Endothelial cell of umbilical vein (primary cell): ENCODE results near the gene SPRED2. TPM values are rescaled to one million over a fixed set of nuclear protein-coding genes. Genes with fewer than 3 reads are reported as not detected.

Experiments used
- BruUV-seq: library from RNA; stranded (reverse); fragments of 400-500 nt; replicated peaks from 2 replicates; lab custom pipeline; 2021; lab: Mats Ljungman, UMichigan
- CTCF ChIA-PET: fragments of 300-600, 350-600 bp; sonication (Branson Sonifier 250); formaldehyde crosslinking; loops from one replicate; lab custom pipeline; 2021; ENCODE audit warnings: antibody characterized with exemption, inconsistent platforms; lab: Charles Lee
- POLR2A ChIA-PET: fragments of 300-600, 350-600 bp; sonication (Branson Sonifier 250); formaldehyde crosslinking; loops from one replicate; lab custom pipeline; 2021; ENCODE audit warnings: antibody characterized with exemption, inconsistent platforms; lab: Charles Lee
- DNase-seq: peaks from one replicate; pipeline ENCODE4 v3.0.0-alpha.2; 2011; ENCODE audit warnings: low read depth, low spot score
- FAIRE-seq: peaks from 2 replicates; lab custom pipeline; 2011; peaks lifted over from hg19 to GRCh38; lab: Jason Lieb, UNC
- H2AFZ ChIP-seq: 2 replicates; pipeline ENCODE4 v1.6.0; 2012; ENCODE audit warnings: low read depth, low read length, control low read depth, inconsistent platforms
- H3K27ac ChIP-seq: 2 replicates; pipeline ENCODE4 v1.5.1; 2011; ENCODE audit warnings: low read depth, mild to moderate bottlenecking, control low read depth, low read length, moderate library complexity; ENCODE audit not compliant: insufficient read depth
- H3K27me3 ChIP-seq, 2 experiments: 2 replicates each; pipeline versions ENCODE4 v1.6.0 to v1.6.1; 2011; ENCODE audit warnings: low read length in 2 of 2, mixed read lengths in 1 of 2; ENCODE audit not compliant: control insufficient read depth in 2 of 2, insufficient read depth in 2 of 2
- H3K36me3 ChIP-seq, 2 experiments: 2 replicates in 1 of 2; 3 replicates in 1 of 2; pipeline ENCODE4 v1.5.1; 2011; ENCODE audit warnings: low read length in 2 of 2, mild to moderate bottlenecking in 1 of 2, moderate library complexity in 1 of 2; ENCODE audit not compliant: control insufficient read depth in 2 of 2, insufficient read depth in 2 of 2; ENCODE audit errors: extremely low read depth in 1 of 2
- H3K4me1 ChIP-seq: 3 replicates; pipeline ENCODE4 v1.5.1; 2011; ENCODE audit warnings: mild to moderate bottlenecking, low read length; ENCODE audit not compliant: control insufficient read depth, insufficient read depth; ENCODE audit errors: extremely low read depth
- H3K4me2 ChIP-seq: 2 replicates; pipeline ENCODE4 v1.6.1; 2011; ENCODE audit warnings: low read length, control low read depth, mixed read lengths; ENCODE audit not compliant: insufficient read depth
- H3K4me3 ChIP-seq, 3 experiments: fragments of 200-600 bp in 1 of 3; sonication (generic), shearing (Covaris generic) in 1 of 3; replicated peaks in 1 of 3; 2 replicates each; pipeline ENCODE4 v1.5.1; 2011 to 2016; ENCODE audit warnings: control low read depth in 3 of 3, low read length in 3 of 3, mild to moderate bottlenecking in 2 of 3, inconsistent platforms in 1 of 3, low read depth in 1 of 3, moderate library complexity in 1 of 3; ENCODE audit not compliant: insufficient read depth in 1 of 3
- H3K79me2 ChIP-seq: 2 replicates; pipeline ENCODE4 v1.6.0; 2012; ENCODE audit warnings: low read length, inconsistent platforms; ENCODE audit not compliant: control insufficient read depth, insufficient read depth
- H3K9ac ChIP-seq: replicated peaks from 2 replicates; pipeline ENCODE3; 2011; ENCODE audit warnings: low read length, control low read depth; ENCODE audit not compliant: insufficient read depth; ENCODE audit errors: extremely low read depth
- H3K9me1 ChIP-seq: replicated peaks from 3 replicates; pipeline ENCODE4 v1.6.0; 2011; ENCODE audit warnings: mild to moderate bottlenecking, low read length; ENCODE audit not compliant: control insufficient read depth, insufficient read depth; ENCODE audit errors: extremely low read depth
- H3K9me3 ChIP-seq: replicated peaks from 2 replicates; pipeline ENCODE4 v1.5.1; 2012; ENCODE audit warnings: low read length, inconsistent platforms; ENCODE audit not compliant: control insufficient read depth, insufficient read depth
- H4K20me1 ChIP-seq: replicated peaks from 2 replicates; pipeline ENCODE3; 2011; ENCODE audit warnings: mild to moderate bottlenecking, low read length; ENCODE audit not compliant: control insufficient read depth, insufficient read depth; ENCODE audit errors: extremely low read depth
- CTCF ChIP-seq, 2 donors: IDR thresholded peaks; 1 replicate in 1 of 2; 2 replicates in 1 of 2; pipeline ENCODE4 v1.5.1; 2011; ENCODE audit warnings: low read length in 2 of 2, mild to moderate bottlenecking in 2 of 2, moderate library complexity in 2 of 2, control low read depth in 1 of 2, inconsistent platforms in 1 of 2, low read depth in 1 of 2; ENCODE audit not compliant: insufficient read depth in 1 of 2; ENCODE audit errors: extremely low read depth in 1 of 2
- EZH2 ChIP-seq: IDR thresholded peaks from 2 replicates; pipeline ENCODE4 v1.6.1; 2012; ENCODE audit warnings: borderline replicate concordance, low read depth, mild to moderate bottlenecking, moderate library complexity, low read length, inconsistent platforms; ENCODE audit not compliant: severe bottlenecking
- FOS ChIP-seq: IDR thresholded peaks from 2 replicates; pipeline ENCODE4 v1.6.1; 2011; ENCODE audit warnings: mild to moderate bottlenecking, low read length, moderate library complexity, borderline replicate concordance; ENCODE audit not compliant: insufficient read depth
- MYC ChIP-seq: IDR thresholded peaks from one replicate; pipeline ENCODE4 v1.6.1; 2011; ENCODE audit warnings: mild to moderate bottlenecking, low read depth, low read length
- POLR2A ChIP-seq: IDR thresholded peaks from 2 replicates; pipeline ENCODE4 v1.6.1; 2012; ENCODE audit warnings: low read depth, mild to moderate bottlenecking, control low read depth, low read length
- dilution Hi-C: fragments of 300-500 bp; cut with MboI; formaldehyde crosslinking; loops from one replicate; pipeline ENCODE4 v1.15.0; 2019; ENCODE audit warnings: low sequenced_read_pairs; ENCODE audit not compliant: extremely low pct_ligation_motif_present
- intact Hi-C: fragments of 100-400 bp; cut with micrococcal nuclease; formaldehyde crosslinking; loops from one replicate; pipeline ENCODE4 v1.10.0; 2022
- polyA plus RNA-seq, 4 experiments: library from polyadenylated mRNA; depleted of rRNA in 3 of 4; stranded (reverse) in 3 of 4; unstranded in 1 of 4; fragments of >200 nt; gene quantifications; 2 replicates each; pipeline versions ENCODE4 v1.2.1 to v1.2.3, GENCODE V29; 2011 to 2012; ENCODE audit warnings: missing spikeins in 1 of 4
- total RNA-seq: library from RNA; stranded (reverse); gene quantifications from 2 replicates; pipeline ENCODE4 v1.2.3, GENCODE V29; 2021
- TF ChIP-seq, protein P1 (sequence below): IDR thresholded peaks from 2 replicates; pipeline ENCODE4 v1.6.1; 2011; ENCODE audit not compliant: insufficient read depth, insufficient read length

The SPRED2 gene
- total and polyA plus RNA-seq, 2 donors (not counting 3 experiments of a cell fraction or from before 2014, with no cell fraction given), result 3.6 to 9.6 TPM

DNA sequence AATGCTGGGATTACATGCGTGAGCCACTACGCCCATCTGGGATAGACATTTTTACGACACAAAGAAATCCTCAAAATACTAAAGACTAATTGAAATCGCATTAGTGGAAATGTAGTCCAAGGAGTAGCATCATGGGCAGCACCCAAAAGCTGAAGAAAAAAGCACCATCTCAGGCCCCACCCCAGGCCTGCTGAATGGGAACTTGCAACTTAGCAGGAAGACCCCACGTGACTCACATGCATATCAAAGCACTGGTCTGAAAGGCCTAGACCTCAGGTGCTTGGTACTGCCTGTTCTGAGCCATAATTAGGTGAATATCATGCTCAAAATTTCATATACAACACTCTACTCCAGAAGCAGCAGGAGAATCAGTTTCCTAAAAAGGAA, 28.9 kb downstream of the SPRED2 start:
- ChIA-PET POLR2A (no interaction called here), CTCF (interaction anchor here (1.1 kb wide), 1 partner anchor 10 kb away, joined by 3 read pairs; no protein-coding TSS in a partner anchor)
- DNase-seq, result no peak
- Histone ChIP-seq H3K9me1 (no peaks in the 10 kb centered on the region), H3K79me2 (no peaks in the 10 kb centered on the region), H3K9me3 (no peaks in the 10 kb centered on the region), H3K4me1 (no peaks in the 10 kb centered on the region), H3K4me3 (no peak overlapping the region), H4K20me1 (peaks cover 7% of the 10 kb centered on the region), H2AFZ (no peak overlapping the region), H3K27me3 (peaks cover 20 to 27% of the 10 kb centered on the region in 2 experiments), H3K36me3 (no peaks in the 10 kb centered on the region), H3K9ac (no peak overlapping the region), H3K4me2 (no peak overlapping the region), H3K27ac (no peak overlapping the region)
- dilution Hi-C loops, result no loop called here
- BruUV-seq, result no TSS peak
- no peak for TF ChIP-seq POLR2A
- TF ChIP-seq EZH2, result no peak
- TF ChIP-seq, protein P1, sequence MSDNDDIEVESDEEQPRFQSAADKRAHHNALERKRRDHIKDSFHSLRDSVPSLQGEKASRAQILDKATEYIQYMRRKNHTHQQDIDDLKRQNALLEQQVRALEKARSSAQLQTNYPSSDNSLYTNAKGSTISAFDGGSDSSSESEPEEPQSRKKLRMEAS, result no peak
- TF ChIP-seq FOS, result no peak
- no peak for TF ChIP-seq MYC
- no peak for TF ChIP-seq CTCF (IDR thresholded peaks at IDR 0.05; ENCODE audit: extremely low read depth in 1 of 2, insufficient read depth in 1 of 2, low read depth in 1 of 2, low read length in 2 of 2)
- intact Hi-C loops, result no loop called here
- no peak for FAIRE-seq
